SK-N-SH (cell line): ENCODE measurements around the gene MAP2K5. TPM values are rescaled to one million over a fixed set of nuclear protein-coding genes. Genes with fewer than 3 reads are reported as not detected.

ENCODE experiments used
- CTCF ChIA-PET: fragments of 300-600, 350-600 bp; formaldehyde crosslinking; extraction: SDS; loops from one replicate; lab custom pipeline; 2021; lab: Yijun Ruan, JAX
- POLR2A ChIA-PET: fragments of 350-600 bp; sonication (Branson Sonifier 250); formaldehyde crosslinking; extraction: SDS; loops from one replicate; lab custom pipeline; 2020; ENCODE audit warnings: antibody characterized with exemption, inconsistent platforms; lab: Yijun Ruan, JAX
- DNase-seq: peaks from one replicate; pipeline ENCODE4 v3.0.0; 2012
- H2AFZ ChIP-seq: fragments of 200-600 bp; sonication (generic); 2 replicates; pipeline ENCODE4 v1.8.1; 2016; ENCODE audit warnings: antibody characterized with exemption, mild to moderate bottlenecking, low read depth
- H3F3A ChIP-seq: fragments of 200-600 bp; sonication (generic); replicated peaks from 2 replicates; pipeline ENCODE3; 2016; ENCODE audit warnings: antibody characterized with exemption, mild to moderate bottlenecking; ENCODE audit not compliant: insufficient read depth
- H3K27ac ChIP-seq, 2 experiments: fragments of 200-500 bp in 1 of 2; fragments of 200-600 bp in 1 of 2; sonication (Bioruptor generic) in 1 of 2; sonication (generic), shearing (Covaris generic) in 1 of 2; 2 replicates each; pipeline versions ENCODE4 v1.5.1 to v1.6.1; 2014 to 2016; ENCODE audit warnings: low read depth in 2 of 2, inconsistent platforms in 1 of 2, low read length in 1 of 2, mild to moderate bottlenecking in 1 of 2, mixed read lengths in 1 of 2
- H3K27me3 ChIP-seq: fragments of 200-600 bp; sonication (generic), shearing (Covaris generic); 2 replicates; pipeline ENCODE4 v1.6.1; 2016; ENCODE audit warnings: mixed run types; ENCODE audit not compliant: insufficient read depth
- H3K36me3 ChIP-seq, 2 experiments: fragments of 200-500 bp in 1 of 2; fragments of 200-600 bp in 1 of 2; sonication (Bioruptor generic) in 1 of 2; sonication (generic) in 1 of 2; replicated peaks in 1 of 2; 2 replicates each; pipeline versions ENCODE3 to v1.5.1; 2014 to 2016; ENCODE audit warnings: low read length in 1 of 2, mild to moderate bottlenecking in 1 of 2; ENCODE audit not compliant: insufficient read depth in 2 of 2, control insufficient read depth in 1 of 2
- H3K4me1 ChIP-seq, 2 experiments: fragments of 200-500 bp in 1 of 2; fragments of 200-600 bp in 1 of 2; sonication (Bioruptor generic) in 1 of 2; sonication (generic), shearing (Covaris generic) in 1 of 2; 2 replicates each; pipeline versions ENCODE4 v1.5.1 to v1.6.1; 2014 to 2016; ENCODE audit warnings: low read depth in 1 of 2, low read length in 1 of 2, mixed run types in 1 of 2; ENCODE audit not compliant: insufficient read depth in 2 of 2, control insufficient read depth in 1 of 2
- H3K4me2 ChIP-seq: fragments of 200-600 bp; sonication (generic), shearing (Covaris generic); 2 replicates; pipeline ENCODE4 v1.6.1; 2017; ENCODE audit warnings: mixed run types
- H3K4me3 ChIP-seq, 2 experiments: fragments of 200-500 bp in 1 of 2; fragments of 200-600 bp in 1 of 2; sonication (Bioruptor generic) in 1 of 2; sonication (generic), shearing (Covaris generic) in 1 of 2; 2 replicates each; pipeline versions ENCODE4 v1.5.1 to v1.8.1; 2014 to 2016; ENCODE audit warnings: low read depth in 2 of 2, inconsistent platforms in 1 of 2, low read length in 1 of 2, mild to moderate bottlenecking in 1 of 2, mixed read lengths in 1 of 2, moderate library complexity in 1 of 2
- H3K79me2 ChIP-seq: fragments of 200-600 bp; sonication (generic); 2 replicates; pipeline ENCODE4 v1.8.1; 2017; ENCODE audit warnings: mild to moderate bottlenecking; ENCODE audit not compliant: insufficient read depth
- H3K9ac ChIP-seq: fragments of 200-600 bp; sonication (generic); 2 replicates; pipeline ENCODE4 v1.6.1; 2017; ENCODE audit warnings: mixed run types
- H3K9me2 ChIP-seq: fragments of 200-600 bp; sonication (generic); 2 replicates; pipeline ENCODE4 v1.6.1; 2017; ENCODE audit warnings: mixed run types
- H3K9me3 ChIP-seq: fragments of 200-600 bp; sonication (generic); 2 replicates; pipeline ENCODE4 v1.6.1; 2017; ENCODE audit warnings: mixed run types, mild to moderate bottlenecking, moderate library complexity
- H4K20me1 ChIP-seq: fragments of 200-600 bp; sonication (generic); 2 replicates; pipeline ENCODE4 v1.6.1; 2017; ENCODE audit warnings: mild to moderate bottlenecking, mixed run types; ENCODE audit not compliant: insufficient read depth
- ELF1 ChIP-seq: IDR thresholded peaks from 2 replicates; pipeline ENCODE4 v1.4.0; 2012
- EP300 ChIP-seq, 2 experiments: IDR thresholded peaks; 2 replicates each; pipeline versions ENCODE4 v1.4.0 to v1.6.1; 2012; ENCODE audit warnings: borderline replicate concordance in 1 of 2, low read depth in 1 of 2, low read length in 1 of 2
- EZH2phosphoT487 ChIP-seq: fragments of 200-600 bp; sonication (generic); IDR thresholded peaks from 2 replicates; pipeline ENCODE4 v1.6.1; 2017; ENCODE audit warnings: low read depth, mixed run types, mild to moderate bottlenecking, antibody characterized with exemption, moderate library complexity, borderline replicate concordance
- FOSL2 ChIP-seq: IDR thresholded peaks from 2 replicates; pipeline ENCODE4 v1.4.0; 2012; ENCODE audit warnings: low read depth, mild to moderate bottlenecking, moderate library complexity, borderline replicate concordance
- IRF3 ChIP-seq: fragments of 150-350 bp; IDR thresholded peaks from 2 replicates; pipeline ENCODE4 v1.6.1; 2016; ENCODE audit warnings: mild to moderate bottlenecking, low read depth, low read length
- JUND ChIP-seq: IDR thresholded peaks from 2 replicates; pipeline ENCODE4 v1.4.0; 2012
- MEF2A ChIP-seq: IDR thresholded peaks from 2 replicates; pipeline ENCODE4 v1.4.0; 2012; ENCODE audit warnings: low read depth, borderline replicate concordance
- NRF1 ChIP-seq: IDR thresholded peaks from 2 replicates; pipeline ENCODE4 v1.6.1; 2012; ENCODE audit warnings: low read depth, mild to moderate bottlenecking, low read length
- PBX3 ChIP-seq: IDR thresholded peaks from 2 replicates; pipeline ENCODE4; 2012
- SMC3 ChIP-seq: IDR thresholded peaks from 2 replicates; pipeline ENCODE4 v1.6.1; 2012; ENCODE audit warnings: low read depth, low read length, improper control_type of control experiment
- TCF12 ChIP-seq: IDR thresholded peaks from 2 replicates; pipeline ENCODE4 v1.4.0; 2012
- USF1 ChIP-seq: IDR thresholded peaks from 2 replicates; pipeline ENCODE4 v1.4.0; 2012; ENCODE audit warnings: low read depth, borderline replicate concordance
- YY1 ChIP-seq: IDR thresholded peaks from 2 replicates; pipeline ENCODE4 v1.4.0; 2012; ENCODE audit warnings: low read depth, mild to moderate bottlenecking
- WGBS: methylation state at CpG from one replicate; pipeline ENCODE4 v1.1.6; 2017; ENCODE audit warnings: low lambda C conversion rate; 5-methylcytosine and 5-hydroxymethylcytosine counted together
- polyA plus RNA-seq, 3 experiments: library from polyadenylated mRNA; depleted of rRNA; stranded (reverse); fragments of >200 nt; gene quantifications; 2 replicates each; pipeline ENCODE4 v1.2.3, GENCODE V29; 2012

The MAP2K5 gene
- polyA plus RNA-seq, 1 of the 3 experiments (the other 2 are of a cell fraction), result 6.2 TPM

GRCh38 chr15:67542420-67543347, at the start of gene MAP2K5 (continued):
- no peak for TF ChIP-seq FOSL2
- TF ChIP-seq JUND, result no peak
- no peak for TF ChIP-seq EP300 (IDR thresholded peaks at IDR 0.05; ENCODE audit: borderline replicate concordance in 1 of 2, low read depth in 1 of 2, low read length in 1 of 2)
- TF ChIP-seq YY1, result peak; percentile 97
- no peak for TF ChIP-seq MEF2A
- TF ChIP-seq PBX3, result no peak; the same call in 1 of the 2 replicates
- peak; percentile 10; the same call in 1 of the 2 replicates for TF ChIP-seq TCF12
- TF ChIP-seq USF1, result no peak
- peak; percentile 64 for TF ChIP-seq ELF1
- no peak for TF ChIP-seq EZH2phosphoT487
- TF ChIP-seq IRF3, result no peak
- TF ChIP-seq, all 33 proteins: peak for 13

- Histone ChIP-seq H3K4me3 (no peak overlapping the region), H3K79me2 (no peaks in the 10 kb centered on the region), H3F3A (no peaks in the 10 kb centered on the region), H2AFZ (no peak overlapping the region), H3K27me3 (no peaks in the 10 kb centered on the region), H3K9ac (no peak overlapping the region), H3K4me2 (no peak overlapping the region), H3K9me2 (no peaks in the 10 kb centered on the region), H3K9me3 (no peaks in the 10 kb centered on the region), H4K20me1 (no peaks in the 10 kb centered on the region), H3K4me1 (no peaks in the 10 kb centered on the region; a peak in 1 of 4 replicates), H3K27ac (no peak overlapping the region), H3K36me3 (no peaks in the 10 kb centered on the region)
- POLR2A ChIA-PET, result no interaction called here
- no peak for DNase-seq
- CTCF ChIA-PET, result interaction anchor here (1.0 to 2.2 kb wide), 5 partner anchors 38 to 888 kb away, joined by 3 to 6 read pairs (median 4); no protein-coding TSS in a partner anchor
- TF ChIP-seq NRF1, result no peak
- no peak for TF ChIP-seq SMC3
- 75% methylated on average over 1 of the region's 1 CpG for WGBS
Observed at GRCh38 chr15:67495585-67495984, 46.9 kb upstream of the MAP2K5 start.
